AG04450 (cell line): ENCODE results near the gene PRKAR1B. TPM values are rescaled to one million over a fixed set of nuclear protein-coding genes. Genes with fewer than 3 reads are reported as not detected.

ENCODE experiments used
- CTCF ChIA-PET: fragments of 300-600, 350-600 bp; formaldehyde crosslinking; extraction: SDS; loops from one replicate; lab custom pipeline; 2022; ENCODE audit warnings: antibody characterized with exemption, inconsistent platforms; lab: Charles Lee
- POLR2A ChIA-PET: fragments of 350-600 bp; formaldehyde crosslinking; extraction: SDS; loops from one replicate; lab custom pipeline; 2021; ENCODE audit warnings: antibody characterized with exemption, inconsistent platforms; lab: Yijun Ruan, JAX
- DNase-seq: peaks from one replicate; pipeline ENCODE4 v3.0.0-alpha.2; 2011; ENCODE audit warnings: low read depth, low spot score
- H3K27ac ChIP-seq: one replicate; pipeline ENCODE4 v1.5.1; 2012; ENCODE audit warnings: low read depth, low read length, control low read depth
- H3K27me3 ChIP-seq: one replicate; pipeline ENCODE4 v1.6.0; 2012; ENCODE audit warnings: low read length; ENCODE audit not compliant: control insufficient read depth, insufficient read depth
- H3K4me3 ChIP-seq: 2 replicates; pipeline ENCODE4 v1.5.1; 2011; ENCODE audit warnings: mild to moderate bottlenecking, low read depth, low read length, control low read depth
- H3K9me3 ChIP-seq: 2 replicates; pipeline ENCODE4 v1.5.1; 2012; ENCODE audit warnings: low read length; ENCODE audit not compliant: control insufficient read depth, insufficient read depth
- CTCF ChIP-seq: IDR thresholded peaks from 2 replicates; pipeline ENCODE4 v1.5.1; 2011; ENCODE audit warnings: low read depth, low read length, control low read depth, inconsistent platforms
- polyA plus RNA-seq: library from polyadenylated mRNA; depleted of rRNA; stranded (reverse); fragments of >200 nt; gene quantifications from 2 replicates; pipeline ENCODE4 v1.2.3, GENCODE V29; 2011

The PRKAR1B gene
- polyA plus RNA-seq, 1 experiment: 16.1 TPM

DNA sequence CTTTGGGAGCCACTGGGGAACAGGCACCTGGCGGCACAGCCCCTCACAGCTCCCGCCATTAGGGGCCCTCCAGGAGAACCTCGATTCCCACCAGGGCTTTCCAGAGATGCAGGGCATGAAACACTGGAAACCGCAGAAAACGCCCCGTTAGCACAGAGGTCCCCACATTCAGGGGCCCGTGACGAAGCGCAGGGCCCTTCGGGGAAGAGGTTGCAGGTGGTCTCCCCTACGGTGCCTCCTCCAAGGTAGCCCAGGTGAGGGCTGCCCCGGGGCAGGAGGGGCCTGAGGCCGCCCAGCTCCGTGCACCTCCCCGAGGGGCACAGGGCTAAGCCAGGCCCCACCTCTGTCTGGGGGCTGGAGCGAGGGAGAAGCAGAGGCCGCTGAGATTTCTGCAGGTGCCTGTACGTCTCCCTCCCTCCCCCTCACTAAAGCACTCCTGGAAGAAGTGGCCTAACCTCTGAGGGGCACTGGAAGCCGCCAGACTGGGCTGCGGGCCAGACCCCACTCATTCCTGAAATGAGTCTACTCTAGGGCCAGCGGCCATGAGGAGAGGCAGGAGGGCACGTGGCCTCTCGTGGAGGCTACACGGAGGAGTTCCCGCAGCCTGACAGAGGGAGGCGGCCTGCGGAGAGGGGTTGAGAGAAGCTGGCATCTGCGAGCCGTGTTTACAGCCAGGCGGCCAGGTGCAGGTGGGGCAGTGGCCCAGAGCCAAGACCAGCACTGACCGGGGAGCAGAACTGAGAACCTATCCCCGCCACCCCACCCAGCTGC is 214.4 kb downstream of the PRKAR1B start:
- no peaks in the 10 kb centered on the region; the same call in 1 of the 2 replicates for H3K9me3 ChIP-seq
- CTCF ChIA-PET: no interaction called here
- no peak for DNase-seq
- POLR2A ChIA-PET: no interaction called here
- no peak overlapping the region for H3K4me3 ChIP-seq
- H3K27me3 ChIP-seq: no peaks in the 10 kb centered on the region
- no peak overlapping the region for H3K27ac ChIP-seq
- no peak for TF ChIP-seq CTCF

GRCh38 chr7:512146-512510 is 215.0 kb downstream of the PRKAR1B start:
- H3K27me3 ChIP-seq: no peaks in the 10 kb centered on the region
- no peak overlapping the region for H3K27ac ChIP-seq
- no peak for TF ChIP-seq CTCF
- no peak for DNase-seq
- H3K9me3 ChIP-seq: no peaks in the 10 kb centered on the region; the same call in 1 of the 2 replicates
- H3K4me3 ChIP-seq: no peak overlapping the region
- CTCF ChIA-PET: no interaction called here
- POLR2A ChIA-PET: no interaction called here

- ChIA-PET POLR2A (no interaction called here), CTCF (no interaction called here)
- no peak for TF ChIP-seq CTCF
- DNase-seq: no peak
- no peak overlapping the region for H3K4me3 ChIP-seq
- H3K9me3 ChIP-seq: no peaks in the 10 kb centered on the region; the same call in 1 of the 2 replicates
- H3K27me3 ChIP-seq: no peaks in the 10 kb centered on the region
- no peak overlapping the region for H3K27ac ChIP-seq
These were observed 215.5 kb downstream of the PRKAR1B start for GRCh38 chr7:511476-512145.

GRCh38 chr7:510782-511281 is 216.2 kb downstream of the PRKAR1B start:
- H3K9me3 ChIP-seq: no peaks in the 10 kb centered on the region; the same call in 1 of the 2 replicates
- CTCF ChIA-PET: no interaction called here

More at GRCh38 chr7:510782-511281, 216.2 kb downstream of the PRKAR1B start:
- H3K27ac ChIP-seq: no peak overlapping the region
- POLR2A ChIA-PET: no interaction called here
- H3K27me3 ChIP-seq: no peaks in the 10 kb centered on the region
- TF ChIP-seq CTCF: no peak
- no peak overlapping the region for H3K4me3 ChIP-seq
- no peak for DNase-seq
